Hepatocyte (in vitro differentiated cells): ENCODE measurements around the gene COL15A1.

ENCODE experiments used
- EZH2 ChIP-seq: fragments of 200-600 bp; sonication (generic); IDR thresholded peaks from 2 replicates; pipeline ENCODE4 v1.6.1; 2016; ENCODE audit warnings: antibody characterized with exemption, mild to moderate bottlenecking, borderline replicate concordance
- EZH2phosphoT487 ChIP-seq: fragments of 200-600 bp; sonication (generic); IDR thresholded peaks from one replicate; pipeline ENCODE4 v1.6.1; 2018; ENCODE audit warnings: antibody characterized with exemption, mild to moderate bottlenecking, low read depth, moderate library complexity; ENCODE audit not compliant: unreplicated experiment, severe bottlenecking
- TF ChIP-seq, protein P1 (sequence below): fragments of 200-600 bp; sonication (generic); IDR thresholded peaks from 2 replicates; pipeline ENCODE4 v1.5.1; 2016; ENCODE audit warnings: antibody characterized with exemption, mild to moderate bottlenecking; ENCODE audit not compliant: poor library complexity

DNA sequence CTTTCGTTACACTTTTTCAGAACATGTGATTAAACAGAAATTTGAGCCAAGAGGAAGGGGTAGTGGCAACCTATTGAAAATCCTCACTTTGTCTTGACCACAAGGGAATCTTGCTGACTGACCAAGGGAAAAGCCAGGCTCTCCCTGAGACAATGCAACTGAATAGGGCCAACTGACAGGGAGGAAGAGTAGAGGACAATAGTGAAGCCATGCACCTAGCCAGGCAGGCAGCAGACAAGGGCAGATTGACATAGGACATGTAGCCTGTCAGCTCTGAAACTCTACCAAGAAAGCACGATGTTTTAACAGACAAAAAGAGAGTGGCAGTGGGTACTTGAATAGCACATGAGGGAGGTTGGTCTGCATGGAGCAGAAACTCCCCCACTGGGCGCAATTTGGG is 152.7 kb downstream of the COL15A1 start:
- TF ChIP-seq, protein P1, sequence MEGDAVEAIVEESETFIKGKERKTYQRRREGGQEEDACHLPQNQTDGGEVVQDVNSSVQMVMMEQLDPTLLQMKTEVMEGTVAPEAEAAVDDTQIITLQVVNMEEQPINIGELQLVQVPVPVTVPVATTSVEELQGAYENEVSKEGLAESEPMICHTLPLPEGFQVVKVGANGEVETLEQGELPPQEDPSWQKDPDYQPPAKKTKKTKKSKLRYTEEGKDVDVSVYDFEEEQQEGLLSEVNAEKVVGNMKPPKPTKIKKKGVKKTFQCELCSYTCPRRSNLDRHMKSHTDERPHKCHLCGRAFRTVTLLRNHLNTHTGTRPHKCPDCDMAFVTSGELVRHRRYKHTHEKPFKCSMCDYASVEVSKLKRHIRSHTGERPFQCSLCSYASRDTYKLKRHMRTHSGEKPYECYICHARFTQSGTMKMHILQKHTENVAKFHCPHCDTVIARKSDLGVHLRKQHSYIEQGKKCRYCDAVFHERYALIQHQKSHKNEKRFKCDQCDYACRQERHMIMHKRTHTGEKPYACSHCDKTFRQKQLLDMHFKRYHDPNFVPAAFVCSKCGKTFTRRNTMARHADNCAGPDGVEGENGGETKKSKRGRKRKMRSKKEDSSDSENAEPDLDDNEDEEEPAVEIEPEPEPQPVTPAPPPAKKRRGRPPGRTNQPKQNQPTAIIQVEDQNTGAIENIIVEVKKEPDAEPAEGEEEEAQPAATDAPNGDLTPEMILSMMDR, result no peak
- no peak for TF ChIP-seq EZH2phosphoT487
- TF ChIP-seq EZH2, result no peak
